GM21360 (cell line): ENCODE data around the gene BAHD1.
A peak's percentile ranks its signal among the peaks of the same experiment; 100 is the strongest.

Experiments
- ATAC-seq: cut with Tn5 transposase; IDR thresholded peaks from one replicate; pipeline ENCODE4 v1.9.1; 2021; ENCODE audit warnings: mild to moderate bottlenecking, moderate library complexity; ENCODE audit not compliant: unreplicated experiment

BAHD1 gene

GRCh38 chr15:40464595-40465185 lies 23.9 kb downstream of the BAHD1 start:
- ATAC-seq = no peak

DNA sequence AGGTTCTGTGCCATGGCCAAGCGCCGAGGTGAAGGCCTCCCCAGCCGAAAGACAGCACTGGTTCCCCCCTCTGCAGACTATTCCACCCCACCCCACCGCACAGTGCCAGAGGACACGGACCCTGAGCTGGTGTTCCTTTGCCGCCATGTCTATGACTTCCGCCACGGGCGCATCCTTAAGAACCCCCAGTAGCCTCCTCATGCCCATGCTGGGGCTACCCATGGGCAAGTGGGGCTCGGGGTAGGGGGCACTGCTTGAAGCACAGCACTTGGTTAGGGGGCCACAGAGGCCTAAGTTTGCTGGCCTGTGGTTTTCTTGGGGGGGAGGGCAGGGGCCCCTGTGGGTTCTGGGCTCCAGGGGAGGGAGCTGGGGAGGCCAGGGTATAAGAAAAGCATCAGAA lies 25.2 kb downstream of the BAHD1 start:
- ATAC-seq = no peak

DNA sequence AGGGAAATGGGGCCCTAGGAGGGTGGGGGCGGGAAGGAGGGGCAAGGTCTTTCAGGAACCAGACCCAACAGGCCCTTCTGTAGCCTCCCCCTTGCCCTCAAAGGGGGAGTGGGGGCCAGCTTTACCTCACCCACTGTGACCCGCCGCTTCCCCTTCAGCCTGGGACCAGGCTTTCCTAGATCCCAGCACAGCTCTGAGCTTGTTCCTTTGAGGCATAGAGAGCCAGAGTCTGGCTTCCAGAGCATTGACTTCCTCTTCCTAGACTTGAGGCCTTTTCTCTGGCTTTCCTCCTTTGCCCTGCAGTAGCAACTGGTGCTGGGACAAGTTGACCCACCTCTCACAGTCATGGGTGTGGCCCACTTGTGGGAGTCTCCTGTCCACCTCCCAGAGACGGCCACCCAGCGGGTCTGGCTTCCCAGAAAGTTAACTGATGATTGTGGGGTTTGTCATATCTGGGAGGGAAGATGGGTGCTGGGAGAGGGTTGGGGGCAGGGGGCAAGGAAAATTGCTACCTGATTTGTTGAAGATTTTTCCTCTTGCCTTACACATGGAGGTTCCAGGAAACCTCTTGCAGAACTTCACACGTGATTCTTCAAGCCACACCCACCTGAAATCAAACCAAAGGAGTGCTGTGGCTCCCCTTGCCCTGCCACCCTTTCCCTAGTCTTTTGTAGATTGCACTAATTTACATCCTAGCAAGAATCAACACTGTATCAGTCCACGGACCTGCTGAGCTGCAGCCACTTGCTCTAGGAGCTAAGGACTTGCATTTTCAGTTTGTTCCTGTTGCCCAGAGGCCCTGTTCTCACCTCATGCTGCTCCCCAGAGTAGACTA lies 25.9 kb downstream of the BAHD1 start:
- no peak for ATAC-seq

GRCh38 chr15:40467261-40467615 lies 26.5 kb downstream of the BAHD1 start:
- ATAC-seq = no peak

DNA sequence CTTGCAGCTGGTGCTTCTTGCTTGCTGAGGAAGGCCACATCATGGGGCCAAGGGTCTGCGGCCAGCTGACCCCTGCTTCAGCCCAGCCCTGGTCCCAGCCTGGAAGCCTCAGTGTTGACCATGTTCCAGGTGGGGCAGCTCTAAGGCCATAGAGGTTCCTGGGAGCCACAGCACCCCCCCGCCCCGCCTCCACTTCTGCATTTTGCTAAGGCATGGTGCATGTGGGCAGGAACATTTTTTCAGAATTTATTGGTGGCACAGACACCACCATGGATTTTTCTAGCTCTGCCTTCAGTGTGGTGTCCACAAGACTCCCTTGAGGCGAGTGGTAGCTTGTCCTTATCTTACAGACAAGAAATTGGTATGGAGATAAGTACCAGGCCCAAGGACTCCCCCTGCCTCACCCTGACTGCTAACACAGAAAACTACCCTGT lies 28.2 kb downstream of the BAHD1 start:
- ATAC-seq = no peak

- ATAC-seq = no peak
These were observed 29.1 kb downstream of the BAHD1 start for GRCh38 chr15:40469776-40470390.

DNA sequence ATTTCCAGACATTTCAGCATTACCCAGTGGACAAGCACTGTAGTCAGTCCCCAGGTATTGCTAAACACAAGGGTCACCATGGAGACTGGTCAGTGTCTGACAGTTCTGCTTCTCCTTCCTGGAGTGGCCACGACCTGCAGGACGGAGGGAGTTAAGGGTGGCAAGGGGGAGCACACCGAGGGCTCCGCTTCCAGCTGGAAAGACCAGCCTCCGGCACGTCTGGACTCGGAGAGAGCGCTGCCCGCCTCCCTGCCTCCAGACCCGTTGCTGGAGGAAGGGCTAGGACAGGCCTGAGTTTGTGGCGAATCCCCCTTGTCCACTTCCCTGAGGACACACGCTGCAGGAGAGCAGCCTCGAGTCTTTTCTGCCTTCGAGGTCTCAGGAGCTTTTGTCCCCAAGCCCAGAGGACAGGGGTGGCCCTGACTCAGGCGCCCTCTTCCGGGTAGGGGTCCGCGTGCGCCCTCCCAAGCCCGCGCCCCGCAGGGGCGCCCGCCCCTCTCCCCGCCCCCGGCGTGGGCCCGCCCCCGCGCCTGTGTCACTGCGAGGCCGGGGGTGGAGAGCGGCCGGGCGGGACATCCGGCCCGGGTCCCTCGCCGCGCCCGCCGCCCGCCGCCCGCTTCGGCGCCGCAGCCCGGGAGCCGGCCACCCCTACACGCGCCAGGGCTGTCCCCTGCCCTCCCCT lies 29.8 kb downstream of the BAHD1 start, which contains the start of gene CHST14:
Gene CHST14 (plus strand): TSS at position 562 of the 682 bp plus-strand sequence. CDS start 230 bp downstream, outside the sequence.
- peak; percentile 49 for ATAC-seq

DNA sequence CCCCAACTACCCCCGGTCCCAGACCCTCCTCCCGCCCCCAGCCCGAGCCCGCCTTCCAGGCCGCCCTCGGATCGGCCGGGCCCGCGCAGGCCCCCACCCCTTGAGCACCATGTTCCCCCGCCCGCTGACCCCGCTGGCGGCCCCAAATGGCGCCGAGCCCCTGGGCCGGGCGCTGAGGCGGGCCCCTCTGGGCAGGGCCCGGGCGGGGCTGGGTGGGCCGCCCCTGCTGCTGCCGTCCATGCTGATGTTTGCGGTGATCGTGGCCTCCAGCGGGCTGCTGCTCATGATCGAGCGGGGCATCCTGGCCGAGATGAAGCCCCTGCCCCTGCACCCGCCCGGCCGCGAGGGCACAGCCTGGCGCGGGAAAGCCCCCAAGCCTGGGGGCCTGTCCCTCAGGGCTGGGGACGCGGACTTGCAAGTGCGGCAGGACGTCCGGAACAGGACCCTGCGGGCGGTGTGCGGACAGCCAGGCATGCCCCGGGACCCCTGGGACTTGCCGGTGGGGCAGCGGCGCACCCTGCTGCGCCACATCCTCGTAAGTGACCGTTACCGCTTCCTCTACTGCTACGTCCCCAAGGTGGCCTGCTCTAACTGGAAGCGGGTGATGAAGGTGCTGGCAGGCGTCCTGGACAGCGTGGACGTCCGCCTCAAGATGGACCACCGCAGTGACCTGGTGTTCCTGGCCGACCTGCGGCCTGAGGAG lies 30.5 kb downstream of the BAHD1 start:
- no peak for ATAC-seq

DNA sequence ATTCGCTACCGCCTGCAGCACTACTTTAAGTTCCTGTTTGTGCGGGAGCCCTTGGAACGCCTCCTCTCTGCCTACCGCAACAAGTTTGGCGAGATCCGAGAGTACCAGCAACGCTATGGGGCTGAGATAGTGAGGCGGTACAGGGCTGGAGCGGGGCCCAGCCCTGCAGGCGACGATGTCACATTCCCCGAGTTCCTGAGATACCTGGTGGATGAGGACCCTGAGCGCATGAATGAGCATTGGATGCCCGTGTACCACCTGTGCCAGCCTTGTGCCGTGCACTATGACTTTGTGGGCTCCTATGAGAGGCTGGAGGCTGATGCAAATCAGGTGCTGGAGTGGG lies 31.0 kb downstream of the BAHD1 start:
- ATAC-seq = no peak

DNA sequence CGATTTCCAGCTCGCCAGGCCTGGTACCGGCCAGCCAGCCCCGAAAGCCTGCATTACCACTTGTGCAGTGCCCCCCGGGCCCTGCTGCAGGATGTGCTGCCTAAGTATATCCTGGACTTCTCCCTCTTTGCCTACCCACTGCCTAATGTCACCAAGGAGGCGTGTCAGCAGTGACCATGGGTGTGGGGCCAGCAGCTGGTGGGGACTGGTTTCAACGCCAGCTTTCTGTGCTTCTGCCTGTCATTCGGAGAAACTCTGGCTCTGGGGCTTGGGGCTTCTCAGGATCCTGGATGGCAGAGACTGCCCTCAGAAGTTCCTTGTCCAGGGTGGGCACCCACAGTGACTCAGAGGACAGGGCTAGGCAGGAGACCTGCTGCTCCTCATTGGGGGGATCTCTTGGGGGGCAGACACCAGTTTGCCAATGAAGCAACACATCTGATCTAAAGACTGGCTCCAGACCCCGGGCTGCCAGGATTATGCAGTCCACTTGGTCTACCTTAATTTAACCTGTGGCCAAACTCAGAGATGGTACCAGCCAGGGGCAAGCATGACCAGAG lies 31.5 kb downstream of the BAHD1 start:
- no peak for ATAC-seq

DNA sequence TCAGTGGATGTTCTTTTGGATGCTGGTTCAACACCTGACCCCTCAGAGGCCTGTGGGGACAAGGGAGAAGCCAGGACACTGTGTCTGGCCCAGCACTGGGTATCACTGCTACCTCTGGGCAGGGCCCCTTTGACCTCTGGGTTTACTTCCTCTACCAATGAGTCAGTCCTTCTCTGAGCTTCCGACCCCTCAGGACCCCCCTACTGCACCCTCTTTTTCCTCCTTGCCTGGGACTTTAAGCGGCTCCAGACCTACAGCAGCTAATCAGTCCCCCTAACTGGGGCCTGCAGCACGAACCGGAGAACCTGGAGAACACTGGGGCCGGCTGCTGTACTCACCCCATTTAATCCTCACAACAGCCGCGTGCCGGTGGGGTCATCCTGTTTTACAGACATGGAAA lies 33.8 kb downstream of the BAHD1 start:
- ATAC-seq = no peak

DNA sequence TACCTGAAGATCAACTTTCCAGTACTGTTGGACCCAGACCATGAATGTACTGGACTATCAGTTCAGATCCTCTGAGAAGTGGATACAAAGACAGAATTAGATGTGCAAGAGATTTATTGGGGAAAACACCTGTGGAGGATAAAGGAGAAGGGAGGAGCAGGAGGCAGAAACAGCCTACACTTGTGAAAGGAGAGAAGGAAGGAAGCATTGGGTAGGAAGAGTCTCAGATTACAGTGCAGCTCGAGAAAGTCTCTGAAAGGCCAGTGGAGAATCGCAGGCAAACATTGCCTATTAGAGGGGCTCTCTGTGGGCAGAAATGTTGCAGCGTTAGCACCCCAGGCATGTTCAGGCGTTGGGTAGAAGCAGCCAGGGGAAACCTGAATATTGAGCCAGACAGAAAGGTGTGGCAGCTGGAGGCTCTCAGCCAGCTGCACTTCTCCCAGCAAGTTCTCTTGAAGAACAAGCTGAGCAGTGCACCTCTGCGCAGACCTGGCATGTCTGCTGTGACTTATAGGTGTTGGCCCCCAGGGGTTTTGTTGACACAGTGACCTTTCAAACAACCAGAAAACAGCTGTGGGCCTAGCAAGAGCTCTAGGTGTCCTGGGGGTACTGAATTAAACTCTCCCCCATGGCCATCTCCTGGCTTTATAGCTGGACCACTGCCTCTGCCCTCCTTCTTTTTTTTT lies 37.0 kb downstream of the BAHD1 start:
- no peak for ATAC-seq

GRCh38 chr15:40479024-40479423 lies 38.3 kb downstream of the BAHD1 start:
- no peak for ATAC-seq

DNA sequence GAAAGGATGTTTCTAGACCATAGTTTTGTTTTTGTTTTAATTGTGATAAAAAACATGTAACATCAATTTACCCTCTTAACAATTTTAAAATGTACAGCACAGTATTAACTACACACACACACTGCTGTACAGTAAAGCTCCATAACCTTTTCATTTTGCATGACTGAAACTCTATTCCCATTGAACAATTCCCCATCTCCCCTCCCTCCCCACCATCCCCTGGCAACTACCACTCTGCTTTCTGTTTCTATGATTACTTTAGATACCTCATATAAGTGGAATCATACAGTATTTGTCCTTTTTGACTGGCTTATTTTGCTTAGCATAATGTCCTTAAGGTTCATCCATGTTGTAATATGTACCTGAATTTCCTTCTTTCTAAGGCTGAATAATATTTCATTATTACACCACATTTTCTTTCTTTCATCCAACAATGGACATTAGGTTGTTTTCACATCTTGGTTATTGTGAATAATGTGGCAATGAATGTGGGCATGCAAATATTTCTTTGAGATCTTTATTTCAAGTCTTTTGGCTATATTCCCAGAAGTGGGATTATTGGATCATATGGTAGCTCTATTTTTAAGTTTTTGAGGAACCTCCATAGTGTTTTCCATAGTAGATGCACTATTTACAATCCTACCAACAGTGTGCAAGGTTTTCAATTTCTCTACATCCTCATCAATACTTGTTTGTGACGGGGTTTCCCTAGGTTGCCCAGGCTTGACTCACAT lies 40.8 kb downstream of the BAHD1 start:
- ATAC-seq = no peak

- ATAC-seq = no peak
These were observed 43.2 kb downstream of the BAHD1 start for GRCh38 chr15:40483919-40484318.

DNA sequence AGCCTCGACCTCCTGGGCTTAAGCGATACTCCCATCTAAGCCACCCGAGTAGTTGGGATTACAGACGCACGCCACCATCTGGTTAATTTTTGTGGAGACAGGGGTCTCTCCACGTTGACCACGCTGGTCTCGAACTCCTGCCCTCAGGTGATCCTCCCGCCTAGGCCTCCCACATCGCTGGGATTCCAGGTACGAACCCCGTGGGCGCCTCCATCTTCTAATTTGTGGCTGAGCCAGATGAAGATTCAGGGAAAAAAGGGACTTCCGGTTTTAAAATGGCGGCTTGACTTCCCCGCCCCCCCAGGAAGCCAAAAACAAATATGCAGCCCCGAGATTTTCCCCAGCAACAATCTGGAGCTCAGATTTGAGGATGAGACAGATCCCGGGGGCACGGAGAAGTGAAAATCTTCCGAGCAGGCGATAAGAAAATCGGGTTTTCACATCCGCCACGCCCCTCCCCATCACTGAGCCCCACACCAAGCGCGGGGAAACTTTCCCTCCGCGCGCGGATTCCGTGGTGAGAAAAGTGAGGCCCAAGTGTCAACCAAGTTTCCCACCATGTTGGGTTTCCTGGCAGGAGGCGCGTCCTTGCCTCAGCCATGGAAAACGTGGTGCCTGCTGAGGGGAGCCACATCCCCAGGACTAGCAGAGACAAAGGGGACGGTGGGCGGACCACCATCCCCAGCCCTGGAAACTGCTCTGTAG lies 45.5 kb downstream of the BAHD1 start:
- no peak for ATAC-seq

DNA sequence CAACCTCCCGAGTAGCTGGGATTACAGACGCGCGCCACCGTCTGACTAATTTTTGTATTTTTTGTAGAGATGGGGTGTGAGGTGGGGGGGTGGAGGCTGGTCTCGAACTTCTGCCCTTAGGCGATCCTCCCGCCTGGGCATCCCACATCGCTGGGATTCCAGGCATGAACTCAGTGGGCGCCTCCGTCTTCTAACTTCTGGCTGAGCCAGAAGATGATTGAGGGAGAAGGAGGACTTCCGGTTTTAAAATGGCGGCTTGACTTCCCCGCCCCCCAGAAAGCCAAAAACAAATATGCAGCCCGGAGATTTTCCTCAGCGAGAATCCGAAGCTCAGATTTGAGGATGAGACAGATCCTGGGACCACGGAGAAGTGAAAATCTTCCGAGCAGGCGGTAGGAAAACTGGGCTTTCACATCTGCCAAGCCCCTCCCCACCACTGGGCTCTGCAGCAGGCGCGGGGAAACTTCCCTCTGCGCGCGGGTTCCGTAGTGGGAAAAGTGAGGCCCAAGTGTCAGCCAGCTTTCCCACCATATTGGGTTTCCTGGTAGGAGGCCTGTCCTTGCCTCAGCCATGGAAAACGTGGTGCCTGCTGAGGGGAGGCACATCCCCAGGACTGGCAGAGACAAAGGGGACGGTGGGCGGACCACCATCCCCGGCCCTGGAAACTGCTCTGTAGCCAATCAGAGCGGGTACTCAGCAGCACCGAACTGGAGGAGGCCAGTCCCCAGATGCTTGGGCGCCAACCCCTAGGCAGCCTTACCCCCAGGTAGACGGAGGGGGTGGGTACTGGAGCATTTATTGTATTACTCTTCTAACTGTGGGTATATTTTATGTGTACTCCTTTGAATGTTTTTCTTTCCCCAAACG lies 47.3 kb downstream of the BAHD1 start:
- ATAC-seq = no peak
